SK-N-SH treated with all-trans-retinoic acid at 6 μM for 48 hours (cell line): ENCODE data around the gene FAM13A.

Experiments
- ATAC-seq: fragments of 200-7000 bp; cut with Tn5 transposase; 3 replicates; pipeline ENCODE4 v1.9.1; 2020; ENCODE audit warnings: mild to moderate bottlenecking, moderate library complexity
- ARNTL ChIP-seq: fragments of 450-650 bp; formaldehyde crosslinking; IDR thresholded peaks from 2 replicates; pipeline ENCODE4 v1.5.0; 2020; ENCODE audit warnings: low read depth, mild to moderate bottlenecking, moderate library complexity, borderline replicate concordance
- BACH2 ChIP-seq: fragments of 250-450 bp; sonication (Bioruptor Pico); IDR thresholded peaks from 2 replicates; pipeline ENCODE4 v1.9.0; 2021; ENCODE audit warnings: mild to moderate bottlenecking, borderline replicate concordance
- CREB5 ChIP-seq: fragments of 250-450 bp; sonication (Bioruptor Pico); IDR thresholded peaks from 2 replicates; pipeline ENCODE4 v1.5.1; 2020; ENCODE audit warnings: low read depth, mild to moderate bottlenecking, moderate library complexity
- CSDC2 ChIP-seq: fragments of 250-450 bp; sonication (Bioruptor Pico); IDR thresholded peaks from 2 replicates; pipeline ENCODE4 v1.5.0; 2020; ENCODE audit warnings: mild to moderate bottlenecking, moderate library complexity
- ESRRG ChIP-seq: fragments of 250-450 bp; sonication (Bioruptor Pico); IDR thresholded peaks from 2 replicates; pipeline ENCODE4 v1.6.1; 2021; ENCODE audit warnings: mild to moderate bottlenecking
- GLIS3 ChIP-seq: fragments of 250-450 bp; sonication (Bioruptor Pico); IDR thresholded peaks from 2 replicates; pipeline ENCODE4 v1.5.0; 2020; ENCODE audit warnings: mild to moderate bottlenecking, moderate library complexity
- OSR1 ChIP-seq: fragments of 250-450 bp; sonication (Bioruptor Pico); IDR thresholded peaks from 2 replicates; pipeline ENCODE4 v1.8.0; 2022; ENCODE audit warnings: moderate library complexity, mild to moderate bottlenecking, inconsistent platforms
- PATZ1 ChIP-seq: fragments of 250-450 bp; sonication (Bioruptor Pico); IDR thresholded peaks from 2 replicates; pipeline ENCODE4 v1.8.0; 2020; ENCODE audit warnings: mild to moderate bottlenecking, moderate library complexity, borderline replicate concordance
- POU6F1 ChIP-seq: fragments of 250-450 bp; sonication (Bioruptor Pico); IDR thresholded peaks from 2 replicates; pipeline ENCODE4 v1.8.0; 2021; ENCODE audit warnings: low read depth, mild to moderate bottlenecking, moderate library complexity, borderline replicate concordance
- PPARA ChIP-seq: fragments of 250-450 bp; sonication (Bioruptor Pico); IDR thresholded peaks from 2 replicates; pipeline ENCODE4 v1.5.0; 2020; ENCODE audit warnings: mild to moderate bottlenecking, borderline replicate concordance
- SNAI2 ChIP-seq: fragments of 250-450 bp; sonication (Bioruptor Pico); IDR thresholded peaks from 2 replicates; pipeline ENCODE4 v1.5.0; 2020; ENCODE audit warnings: mild to moderate bottlenecking, moderate library complexity
- TCF4 ChIP-seq: fragments of 250-450 bp; sonication (Bioruptor Pico); IDR thresholded peaks from 2 replicates; pipeline ENCODE4 v1.8.0; 2021; ENCODE audit warnings: mild to moderate bottlenecking, moderate library complexity, borderline replicate concordance
- TOX ChIP-seq: fragments of 250-450 bp; sonication (Bioruptor Pico); IDR thresholded peaks from 2 replicates; pipeline ENCODE4 v1.8.0; 2021; ENCODE audit warnings: mild to moderate bottlenecking, moderate library complexity, borderline replicate concordance
- TSHZ2 ChIP-seq: fragments of 250-450 bp; sonication (Bioruptor Pico); IDR thresholded peaks from 2 replicates; pipeline ENCODE4 v1.5.0; 2020; ENCODE audit warnings: mild to moderate bottlenecking, moderate library complexity
- ZFP3 ChIP-seq: fragments of 250-450 bp; sonication (Bioruptor Pico); IDR thresholded peaks from 2 replicates; pipeline ENCODE4 v1.5.0; 2020; ENCODE audit warnings: mild to moderate bottlenecking, moderate library complexity
- ZFP30 ChIP-seq: fragments of 450-650 bp; formaldehyde crosslinking; IDR thresholded peaks from 2 replicates; pipeline ENCODE4 v1.5.0; 2022; ENCODE audit warnings: mild to moderate bottlenecking, moderate library complexity
- ZNF565 ChIP-seq: fragments of 450-650 bp; formaldehyde crosslinking; conservative IDR thresholded peaks from 2 replicates; pipeline ENCODE4 v1.5.0; 2020; ENCODE audit warnings: low read depth, mild to moderate bottlenecking, moderate library complexity
- ZNF70 ChIP-seq: fragments of 450-650 bp; formaldehyde crosslinking; IDR thresholded peaks from 2 replicates; pipeline ENCODE4 v1.5.0; 2020; ENCODE audit warnings: mild to moderate bottlenecking, moderate library complexity
- ZNF8 ChIP-seq: fragments of 450-650 bp; formaldehyde crosslinking; IDR thresholded peaks from 2 replicates; pipeline ENCODE4 v1.5.0; 2020; ENCODE audit warnings: mild to moderate bottlenecking, moderate library complexity

Gene FAM13A

GRCh38 chr4:88738180-88738579 lies 318.8 kb downstream of the FAM13A start:
- TF ChIP-seq BACH2 (CRISPR knock-in tag) (no peak), ARNTL (CRISPR knock-in tag) (no peak), CSDC2 (CRISPR knock-in tag) (no peak), CREB5 (CRISPR knock-in tag) (no peak), ZFP3 (CRISPR knock-in tag) (no peak), OSR1 (CRISPR knock-in tag) (no peak), ZNF70 (CRISPR knock-in tag) (no peak), SNAI2 (CRISPR knock-in tag) (no peak), GLIS3 (CRISPR knock-in tag) (no peak), TCF4 (CRISPR knock-in tag) (no peak), ZNF565 (no peak)
- ATAC-seq: no peak

GRCh38 chr4:88737307-88737941 lies 319.6 kb downstream of the FAM13A start:
- TF ChIP-seq ZNF8: no peak
- TF ChIP-seq TOX (CRISPR knock-in tag): 0 out of 2 replicates have a peak, but pooled peaks have one; percentile 44
- peak; percentile 78 for ATAC-seq

- ATAC-seq: no peak
- no peak for TF ChIP-seq ESRRG (CRISPR knock-in tag)
Observed at GRCh38 chr4:88736264-88736663, 320.7 kb downstream of the FAM13A start.

- no peak for ATAC-seq
- TF ChIP-seq ZNF565: no peak
- no peak for TF ChIP-seq SNAI2 (CRISPR knock-in tag)
- TF ChIP-seq ZFP30: no peak
- no peak for TF ChIP-seq PPARA (CRISPR knock-in tag)
- no peak for TF ChIP-seq ESRRG (CRISPR knock-in tag)
Observed at GRCh38 chr4:88735564-88735963, 321.4 kb downstream of the FAM13A start.

GRCh38 chr4:88734403-88734949 lies 322.5 kb downstream of the FAM13A start:
- no peak for TF ChIP-seq TOX (CRISPR knock-in tag)
- no peak for TF ChIP-seq POU6F1 (CRISPR knock-in tag)
- TF ChIP-seq PPARA (CRISPR knock-in tag): no peak
- TF ChIP-seq CSDC2 (CRISPR knock-in tag): no peak
- no peak for TF ChIP-seq ZNF8
- no peak for TF ChIP-seq ZNF565
- TF ChIP-seq PATZ1 (CRISPR knock-in tag): no peak
- TF ChIP-seq, all 23 proteins: peak for 0
- no peak for ATAC-seq

- no peak for ATAC-seq
- TF ChIP-seq ZNF565 (no peak), TCF4 (CRISPR knock-in tag) (no peak), CSDC2 (CRISPR knock-in tag) (no peak), PPARA (CRISPR knock-in tag) (no peak), TSHZ2 (CRISPR knock-in tag) (no peak), ARNTL (CRISPR knock-in tag) (no peak)
Observed at GRCh38 chr4:88732714-88733368, 324.1 kb downstream of the FAM13A start.
